ENCODE results near the gene DLGAP4. TPM values are rescaled to one million over a fixed set of nuclear protein-coding genes. Genes with fewer than 3 reads are reported as not detected.
"Not testable (repeated sequence)": the region's sequence is repeated elsewhere in the genome, so short reads cannot be mapped to it uniquely, and the experiment has no call there.

The DLGAP4 gene
- total and polyA plus RNA-seq, 2 donors: 7.7 to 28.2 TPM

DNA sequence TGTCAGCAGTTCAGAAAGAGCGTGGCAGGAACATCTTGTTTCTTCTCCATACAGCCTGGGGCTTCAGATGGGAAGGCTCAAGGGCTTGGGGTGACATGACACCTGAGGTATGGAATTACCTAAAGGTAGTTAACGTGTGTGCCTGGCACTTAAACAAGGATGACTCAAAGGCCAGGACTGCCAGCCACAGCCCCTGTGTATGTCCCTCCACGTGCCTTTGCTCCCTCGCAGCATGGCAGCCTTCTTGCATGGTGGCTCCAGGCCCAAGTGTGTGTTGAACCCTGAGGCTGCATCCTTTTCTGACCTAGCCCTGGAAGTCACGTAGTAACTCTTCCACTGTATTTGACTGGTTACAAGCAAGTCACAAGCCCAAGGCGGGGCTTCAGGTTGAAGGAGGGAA, 201.6 kb downstream of the DLGAP4 start:
- no peak for DNase-seq (ENCODE audit: low read depth in 6 of 9, low spot score in 9 of 9)
- Histone ChIP-seq H3K4me1 (ENCODE audit: control insufficient read depth in 2 of 2, insufficient read depth in 2 of 2, low read length in 2 of 2) (no peaks in the 10 kb centered on the region), H3K36me3 (ENCODE audit: control insufficient read depth in 2 of 2, insufficient read depth in 2 of 2, low read length in 1 of 2) (peaks cover 3 to 6% of the 10 kb centered on the region in 2 donors), H3K27ac (ENCODE audit: low read depth in 1 of 2, low read length in 1 of 2) (no peak overlapping the region), H3K9me3 (ENCODE audit: control insufficient read depth in 2 of 2, insufficient read depth in 1 of 2, low read length in 1 of 2) (no peaks in the 10 kb centered on the region), H3K27me3 (ENCODE audit: control insufficient read depth in 2 of 2, insufficient read depth in 1 of 2, low read length in 1 of 2) (no peaks in the 10 kb centered on the region), H3K4me3 (ENCODE audit: low read length in 2 of 2) (no peak overlapping the region)
- WGBS: 97% methylated on average over 6 of the region's 6 CpGs

DNA sequence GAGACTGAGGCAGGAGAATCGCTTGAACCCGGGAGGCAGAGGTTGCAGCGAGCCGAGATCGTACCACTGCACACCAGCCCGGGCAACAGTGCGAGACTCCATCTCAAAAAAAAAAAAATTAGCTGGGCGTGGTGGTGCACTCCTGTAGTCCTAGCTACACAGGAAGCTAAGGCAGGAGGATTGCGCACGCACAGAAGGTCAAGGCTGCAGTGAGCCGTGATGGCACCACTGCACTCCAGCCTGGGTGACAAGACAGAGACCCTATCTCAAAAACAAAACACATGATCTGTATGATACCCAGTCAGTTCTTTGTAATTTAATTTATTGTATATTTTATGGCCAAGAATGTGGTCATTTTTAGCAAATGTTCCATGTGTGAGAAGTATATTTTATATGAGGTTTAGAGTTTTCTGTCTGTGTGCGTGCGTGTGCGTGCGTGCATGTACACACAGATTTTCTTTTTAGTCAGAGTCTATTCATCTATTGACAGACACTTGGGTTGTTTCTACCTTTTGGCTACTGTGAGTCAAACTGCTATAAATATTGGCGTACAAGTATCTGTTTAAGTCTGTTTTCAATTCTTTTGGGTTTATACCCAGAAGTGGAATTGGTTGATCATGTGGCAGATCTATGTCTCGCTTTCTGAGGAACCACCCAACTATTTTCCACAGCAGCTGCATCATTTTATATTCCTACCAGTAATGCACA, 213.0 kb downstream of the DLGAP4 start:
- H3K36me3 ChIP-seq (ENCODE audit: control insufficient read depth in 2 of 2, insufficient read depth in 2 of 2, low read length in 1 of 2): peaks cover 3 to 6% of the 10 kb centered on the region in 2 donors
- no peaks in the 10 kb centered on the region for H3K4me1 ChIP-seq (ENCODE audit: control insufficient read depth in 2 of 2, insufficient read depth in 2 of 2, low read length in 2 of 2)
- no peak overlapping the region for H3K27ac ChIP-seq (ENCODE audit: low read depth in 1 of 2, low read length in 1 of 2)
- H3K9me3 ChIP-seq (ENCODE audit: control insufficient read depth in 2 of 2, insufficient read depth in 1 of 2, low read length in 1 of 2): no peaks in the 10 kb centered on the region
- WGBS: 98% methylated on average over 17 of the region's 17 CpGs
- no peak overlapping the region for H3K4me3 ChIP-seq (ENCODE audit: low read length in 2 of 2)
- DNase-seq (ENCODE audit: low read depth in 6 of 9, low spot score in 9 of 9): no peak
- no peaks in the 10 kb centered on the region for H3K27me3 ChIP-seq (ENCODE audit: control insufficient read depth in 2 of 2, insufficient read depth in 1 of 2, low read length in 1 of 2)

DNA sequence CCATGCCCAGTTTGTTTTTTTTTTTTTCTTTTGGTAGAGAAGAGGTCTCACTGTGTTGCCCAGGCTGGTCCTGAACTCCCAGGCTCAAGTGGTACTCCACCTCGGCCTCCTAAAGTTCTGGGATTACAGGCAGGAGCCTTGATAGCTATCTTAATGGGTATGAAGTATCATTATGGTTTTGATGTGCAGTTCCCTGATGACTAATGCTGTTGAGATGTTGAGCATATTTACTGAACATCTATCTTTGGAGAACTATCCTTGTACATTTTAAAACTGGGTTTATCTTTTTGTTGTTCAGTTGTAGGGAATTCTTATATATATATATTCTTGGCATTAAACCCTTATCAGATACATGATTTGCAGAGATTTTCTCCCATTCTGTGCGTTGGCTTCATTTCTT, 213.8 kb downstream of the DLGAP4 start:
- no peaks in the 10 kb centered on the region for H3K27me3 ChIP-seq (ENCODE audit: control insufficient read depth in 2 of 2, insufficient read depth in 1 of 2, low read length in 1 of 2)
- H3K4me1 ChIP-seq (ENCODE audit: control insufficient read depth in 2 of 2, insufficient read depth in 2 of 2, low read length in 2 of 2): no peaks in the 10 kb centered on the region
- DNase-seq (ENCODE audit: low read depth in 6 of 9, low spot score in 9 of 9): no peak
- 98% methylated on average over 2 of the region's 2 CpGs for WGBS
- no peaks in the 10 kb centered on the region for H3K9me3 ChIP-seq (ENCODE audit: control insufficient read depth in 2 of 2, insufficient read depth in 1 of 2, low read length in 1 of 2)
- H3K27ac ChIP-seq (ENCODE audit: low read depth in 1 of 2, low read length in 1 of 2): no peak overlapping the region
- peaks cover 5 to 6% of the 10 kb centered on the region in 2 donors for H3K36me3 ChIP-seq (ENCODE audit: control insufficient read depth in 2 of 2, insufficient read depth in 2 of 2, low read length in 1 of 2)
- no peak overlapping the region for H3K4me3 ChIP-seq (ENCODE audit: low read length in 2 of 2)

DNA sequence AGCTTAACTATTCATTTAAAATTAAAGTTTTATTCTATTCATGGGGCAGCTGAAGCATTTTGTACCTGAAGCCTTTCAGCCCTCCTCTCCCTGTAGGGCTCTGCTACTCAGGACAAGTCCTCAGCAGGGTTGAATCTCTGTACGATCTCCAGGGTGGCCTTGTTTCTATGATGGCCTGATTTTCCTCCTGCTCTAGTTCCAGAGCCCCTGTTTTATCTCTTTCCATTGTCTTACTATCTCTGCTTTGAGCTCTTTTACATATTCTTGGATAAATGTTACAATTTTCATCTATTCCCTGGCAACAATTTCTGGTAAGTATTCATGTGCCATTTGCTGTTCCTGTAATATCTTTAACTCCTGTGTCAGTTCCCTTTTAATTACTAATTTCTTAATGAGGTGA, 215.4 kb downstream of the DLGAP4 start:
- Histone ChIP-seq H3K36me3 (ENCODE audit: control insufficient read depth in 2 of 2, insufficient read depth in 2 of 2, low read length in 1 of 2) (peaks cover 14 to 17% of the 10 kb centered on the region in 2 donors), H3K27ac (ENCODE audit: low read depth in 1 of 2, low read length in 1 of 2) (no peak overlapping the region)

DNA sequence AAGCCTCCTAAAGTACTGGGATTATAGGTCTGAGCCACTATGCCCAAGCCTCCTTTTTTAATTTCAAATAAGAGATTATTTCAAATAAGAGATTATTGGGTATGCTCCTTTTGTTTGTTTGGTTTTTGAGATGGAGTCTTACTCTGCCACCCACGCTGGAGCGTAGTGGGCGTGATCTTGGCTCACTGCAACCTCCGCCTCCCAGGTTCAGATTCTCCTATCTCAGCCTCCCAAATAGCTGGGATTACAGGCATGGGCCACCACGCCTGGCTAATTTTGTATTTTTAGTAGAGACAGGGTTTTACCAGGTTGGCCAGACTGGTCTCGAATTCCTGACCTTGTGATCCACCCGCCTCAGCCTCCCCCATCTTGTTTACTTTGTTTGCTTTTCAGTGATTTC, 216.3 kb downstream of the DLGAP4 start:
- not testable (repeated sequence) for H3K9me3 ChIP-seq (ENCODE audit: control insufficient read depth in 2 of 2, insufficient read depth in 1 of 2, low read length in 1 of 2); H3K4me1 ChIP-seq (ENCODE audit: control insufficient read depth in 2 of 2, insufficient read depth in 2 of 2, low read length in 2 of 2); H3K27ac ChIP-seq (ENCODE audit: low read depth in 1 of 2, low read length in 1 of 2); H3K27me3 ChIP-seq (ENCODE audit: control insufficient read depth in 2 of 2, insufficient read depth in 1 of 2, low read length in 1 of 2); H3K4me3 ChIP-seq (ENCODE audit: low read length in 2 of 2); DNase-seq (ENCODE audit: low read depth in 6 of 9, low spot score in 9 of 9)
- WGBS: 97% methylated on average over 7 of the region's 7 CpGs
- peaks cover 23% of the 10 kb centered on the region in 2 donors for H3K36me3 ChIP-seq (ENCODE audit: control insufficient read depth in 2 of 2, insufficient read depth in 2 of 2, low read length in 1 of 2)

More for the DNA sequence above, 215.4 kb downstream of the DLGAP4 start:
- WGBS: 96% methylated on average over 1 of the region's 1 CpG
- Histone ChIP-seq H3K4me1 (ENCODE audit: control insufficient read depth in 2 of 2, insufficient read depth in 2 of 2, low read length in 2 of 2) (no peaks in the 10 kb centered on the region), H3K27me3 (ENCODE audit: control insufficient read depth in 2 of 2, insufficient read depth in 1 of 2, low read length in 1 of 2) (no peaks in the 10 kb centered on the region), H3K4me3 (ENCODE audit: low read length in 2 of 2) (no peak overlapping the region), H3K9me3 (ENCODE audit: control insufficient read depth in 2 of 2, insufficient read depth in 1 of 2, low read length in 1 of 2) (no peaks in the 10 kb centered on the region)
- no peak for DNase-seq (ENCODE audit: low read depth in 6 of 9, low spot score in 9 of 9)

DNA sequence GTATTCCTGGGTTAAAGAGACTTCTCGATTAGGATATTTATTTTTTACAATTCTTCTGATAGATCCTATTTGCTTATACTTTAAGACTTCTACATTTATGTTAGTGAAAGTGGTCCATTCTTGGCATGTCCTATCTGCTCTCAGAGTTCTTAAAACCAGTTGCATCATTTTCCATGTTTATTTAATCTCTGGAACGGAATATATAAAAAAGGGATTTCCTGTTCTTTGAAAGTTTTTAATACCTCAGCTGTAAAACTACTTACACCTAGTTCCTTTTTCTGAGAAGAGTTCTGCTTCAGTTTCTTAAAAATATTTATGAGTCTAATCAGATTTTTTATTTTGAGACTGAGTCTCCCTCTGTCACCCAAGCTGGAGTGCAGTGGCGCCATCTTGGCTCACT, 217.2 kb downstream of the DLGAP4 start:
- H3K4me1 ChIP-seq (ENCODE audit: control insufficient read depth in 2 of 2, insufficient read depth in 2 of 2, low read length in 2 of 2): no peaks in the 10 kb centered on the region
- H3K27me3 ChIP-seq (ENCODE audit: control insufficient read depth in 2 of 2, insufficient read depth in 1 of 2, low read length in 1 of 2): no peaks in the 10 kb centered on the region
- no peak for DNase-seq (ENCODE audit: low read depth in 6 of 9, low spot score in 9 of 9)
- H3K36me3 ChIP-seq (ENCODE audit: control insufficient read depth in 2 of 2, insufficient read depth in 2 of 2, low read length in 1 of 2): peaks cover 23 to 27% of the 10 kb centered on the region in 2 donors
- no peaks in the 10 kb centered on the region for H3K9me3 ChIP-seq (ENCODE audit: control insufficient read depth in 2 of 2, insufficient read depth in 1 of 2, low read length in 1 of 2)
- H3K27ac ChIP-seq (ENCODE audit: low read depth in 1 of 2, low read length in 1 of 2): no peak overlapping the region
- H3K4me3 ChIP-seq (ENCODE audit: low read length in 2 of 2): no peak overlapping the region
- 59% methylated on average over 3 of the region's 3 CpGs for WGBS

GRCh38 chr20:36525620-36526365, 219.7 kb downstream of the DLGAP4 start:
- H3K27me3 ChIP-seq (ENCODE audit: control insufficient read depth in 2 of 2, insufficient read depth in 1 of 2, low read length in 1 of 2): no peaks in the 10 kb centered on the region
- no peaks in the 10 kb centered on the region for H3K9me3 ChIP-seq (ENCODE audit: control insufficient read depth in 2 of 2, insufficient read depth in 1 of 2, low read length in 1 of 2)
- WGBS: 98% methylated on average over 17 of the region's 17 CpGs
- no peak for DNase-seq (ENCODE audit: low read depth in 6 of 9, low spot score in 9 of 9)
- H3K4me1 ChIP-seq (ENCODE audit: control insufficient read depth in 2 of 2, insufficient read depth in 2 of 2, low read length in 2 of 2): no peaks in the 10 kb centered on the region
- no peak overlapping the region for H3K4me3 ChIP-seq (ENCODE audit: low read length in 2 of 2)
- peaks cover 23 to 27% of the 10 kb centered on the region in 2 donors for H3K36me3 ChIP-seq (ENCODE audit: control insufficient read depth in 2 of 2, insufficient read depth in 2 of 2, low read length in 1 of 2)
- H3K27ac ChIP-seq (ENCODE audit: low read depth in 1 of 2, low read length in 1 of 2): no peak overlapping the region

GRCh38 chr20:36526521-36527011, 220.4 kb downstream of the DLGAP4 start:
- no peak for DNase-seq (ENCODE audit: low read depth in 6 of 9, low spot score in 9 of 9)
- Histone ChIP-seq H3K27me3 (ENCODE audit: control insufficient read depth in 2 of 2, insufficient read depth in 1 of 2, low read length in 1 of 2) (no peaks in the 10 kb centered on the region), H3K4me3 (ENCODE audit: low read length in 2 of 2) (no peak overlapping the region), H3K36me3 (ENCODE audit: control insufficient read depth in 2 of 2, insufficient read depth in 2 of 2, low read length in 1 of 2) (peaks cover 23 to 27% of the 10 kb centered on the region in 2 donors), H3K27ac (ENCODE audit: low read depth in 1 of 2, low read length in 1 of 2) (no peak overlapping the region), H3K9me3 (ENCODE audit: control insufficient read depth in 2 of 2, insufficient read depth in 1 of 2, low read length in 1 of 2) (no peaks in the 10 kb centered on the region), H3K4me1 (ENCODE audit: control insufficient read depth in 2 of 2, insufficient read depth in 2 of 2, low read length in 2 of 2) (no peaks in the 10 kb centered on the region)
- 97% methylated on average over 29 of the region's 29 CpGs for WGBS

Data from thymus (tissue), 11 donors.